ENCODE results near the gene FCN3.

Gene FCN3

DNA sequence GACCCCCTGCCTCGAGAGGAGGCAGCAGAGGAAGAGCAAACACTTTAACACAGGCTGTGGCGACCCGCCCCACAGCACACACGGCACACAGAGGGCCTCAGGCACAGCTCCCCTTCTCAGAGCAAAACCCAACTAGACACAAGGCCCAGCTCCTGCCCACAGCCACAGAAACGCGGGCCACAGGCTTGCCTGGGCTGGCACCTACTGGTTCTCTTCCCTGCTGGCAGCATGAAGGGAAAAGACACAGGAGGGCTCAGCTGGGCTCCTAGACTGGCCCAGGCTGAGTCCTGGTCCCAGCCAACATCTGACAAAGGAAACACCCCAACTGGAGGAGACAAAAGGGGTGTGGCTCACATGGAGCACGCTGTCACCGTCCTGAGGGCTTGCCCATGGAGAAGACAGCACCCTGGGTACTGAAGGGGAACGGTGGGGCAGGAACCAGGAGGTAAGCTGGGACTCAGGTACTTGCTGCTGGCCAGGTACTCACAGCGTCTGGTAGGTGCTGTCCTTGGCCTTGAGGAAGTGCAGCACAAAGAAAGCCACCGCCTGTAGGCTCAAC, 5.0 kb upstream of the FCN3 start:
- DNase-seq = no peak

DNA sequence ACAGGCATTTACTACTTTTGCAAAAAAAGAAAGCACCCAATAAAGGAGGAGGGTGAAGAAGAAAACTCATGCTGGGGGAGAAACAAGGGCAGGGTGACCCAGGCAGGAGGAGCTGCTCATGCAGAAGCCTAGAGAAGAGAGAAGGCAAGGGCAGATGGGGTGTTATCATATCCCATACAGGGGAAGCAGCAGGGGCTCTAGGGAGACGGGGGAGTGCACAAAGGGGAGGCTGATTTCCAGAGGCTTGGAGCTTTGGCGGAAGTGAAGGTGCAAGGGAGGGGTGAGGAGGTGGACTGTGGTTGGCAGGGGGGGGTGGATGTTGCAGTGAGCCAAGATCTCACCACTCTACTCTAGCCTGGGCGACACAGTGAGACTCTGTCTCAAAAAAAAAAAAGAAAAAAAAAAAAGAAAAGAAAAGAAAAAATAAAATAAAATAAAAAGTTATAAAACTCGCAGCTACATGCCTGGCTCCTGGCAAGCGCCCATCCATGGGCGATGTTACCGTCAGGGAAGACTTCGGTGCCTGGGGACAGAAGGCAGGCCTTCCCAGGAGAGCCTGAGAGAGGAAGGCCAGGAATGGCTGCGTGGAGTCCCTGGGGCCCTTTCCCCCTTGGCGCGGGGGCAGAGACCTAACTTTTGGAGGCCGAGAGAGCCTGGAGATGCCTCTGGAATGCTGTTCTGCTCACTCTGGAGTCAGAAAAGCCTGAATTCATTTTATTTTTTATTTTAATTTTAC, 3.3 kb upstream of the FCN3 start:
- no peak for DNase-seq

- no peak for DNase-seq
These were observed 1.6 kb downstream of the FCN3 start for GRCh38 chr1:27372808-27373690.

DNA sequence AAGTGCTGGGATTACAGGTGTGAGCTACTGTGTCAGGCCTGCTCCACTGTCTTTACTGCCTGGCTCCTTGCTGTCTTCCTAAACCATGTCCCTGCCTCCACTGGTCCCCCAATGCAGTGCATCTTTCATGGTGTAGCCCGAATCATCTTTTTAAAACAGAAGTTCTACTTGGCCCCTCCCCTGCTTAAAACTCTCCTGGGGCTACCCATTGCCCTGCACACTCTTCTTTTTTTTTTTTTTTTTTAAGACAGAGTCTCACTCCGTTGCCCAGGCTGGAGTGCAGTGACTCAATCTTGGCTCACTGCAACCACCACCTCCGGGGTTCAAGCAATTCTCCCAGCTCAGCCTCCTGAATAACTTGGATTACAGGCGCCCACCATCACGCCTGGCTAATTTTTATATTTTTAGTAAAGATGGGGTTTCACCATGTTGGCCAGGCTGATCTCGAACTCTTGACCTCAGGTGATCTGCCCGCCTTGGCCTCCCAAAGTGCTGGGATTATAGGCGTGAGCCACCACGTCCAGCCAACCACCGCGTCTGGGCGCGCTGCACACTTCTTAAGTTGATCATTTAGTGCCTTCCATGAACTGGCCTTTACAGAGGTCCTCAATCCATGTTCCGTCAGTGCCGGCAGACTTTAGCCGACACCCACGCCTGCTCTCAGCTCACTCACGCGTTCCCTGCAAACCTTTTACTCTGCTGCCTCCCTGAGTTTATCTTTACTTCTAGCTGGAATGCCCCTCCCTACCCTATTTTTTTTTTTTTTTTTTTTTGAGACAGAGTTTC, 2.4 kb downstream of the FCN3 start:
- DNase-seq = no peak

GRCh38 chr1:27368869-27369582, 5.6 kb downstream of the FCN3 start:
- DNase-seq = no peak

- DNase-seq = no peak
These were observed 7.4 kb downstream of the FCN3 start for GRCh38 chr1:27367160-27367650.

- no peak for DNase-seq
These were observed 8.0 kb downstream of the FCN3 start, which contains the start of gene MAP3K6 for GRCh38 chr1:27366411-27367159. MAP3K6 (minus strand) TSS chr1:27366961; CDS start chr1:27366597, 364 bp downstream.

GRCh38 chr1:27366113-27366410, 8.6 kb downstream of the FCN3 start:
- DNase-seq = no peak

- DNase-seq = peak in 1 of 2 experiments; percentile 46
These were observed 9.1 kb downstream of the FCN3 start for GRCh38 chr1:27365372-27366112.

GRCh38 chr1:27364696-27365371, 9.8 kb downstream of the FCN3 start:
- DNase-seq = no peak

DNA sequence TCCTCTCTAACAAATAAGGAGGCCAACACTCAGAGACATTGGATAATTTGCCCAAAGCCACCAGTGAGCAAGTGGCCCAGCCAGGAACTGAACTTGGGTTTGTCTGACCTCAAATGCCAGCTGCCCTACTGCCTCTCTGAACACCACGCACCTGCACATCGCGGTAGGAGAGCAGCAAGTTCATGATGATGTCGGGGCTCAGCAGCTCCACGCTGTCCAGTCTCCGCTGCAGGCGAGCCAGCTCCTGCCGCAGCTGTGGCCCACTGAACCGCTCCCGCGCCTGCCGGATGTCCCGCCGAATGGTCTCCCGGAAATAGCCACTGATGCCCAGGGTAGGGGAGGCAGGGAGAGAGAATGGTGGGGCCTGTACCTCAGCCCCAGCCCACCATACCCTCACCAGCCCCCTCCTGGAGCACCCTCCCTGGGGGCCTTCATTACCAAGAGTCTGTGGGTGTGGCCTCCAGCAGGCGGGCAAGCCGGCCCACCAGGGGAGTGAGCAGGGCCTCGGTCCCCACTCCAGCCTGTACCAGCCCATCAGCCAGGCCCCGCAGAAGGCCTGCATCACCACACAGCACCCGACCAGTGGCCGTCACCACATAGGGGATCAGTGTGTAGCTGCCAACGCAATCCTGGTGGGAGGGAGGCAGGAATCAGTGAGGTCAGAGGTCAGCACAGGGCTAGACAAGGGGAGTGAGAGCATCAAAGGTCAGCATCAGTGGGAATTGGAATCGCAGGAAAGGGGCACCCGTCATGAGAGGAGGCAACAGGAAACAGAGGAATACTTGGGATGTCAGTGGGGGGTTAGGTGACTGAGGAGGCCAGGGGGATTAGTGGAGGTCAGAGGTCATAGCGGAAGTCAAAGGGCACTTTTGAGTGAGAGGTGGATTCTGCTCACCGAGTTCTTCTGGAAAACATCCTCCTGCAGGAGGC, 10.6 kb downstream of the FCN3 start:
- DNase-seq = no peak

DNA sequence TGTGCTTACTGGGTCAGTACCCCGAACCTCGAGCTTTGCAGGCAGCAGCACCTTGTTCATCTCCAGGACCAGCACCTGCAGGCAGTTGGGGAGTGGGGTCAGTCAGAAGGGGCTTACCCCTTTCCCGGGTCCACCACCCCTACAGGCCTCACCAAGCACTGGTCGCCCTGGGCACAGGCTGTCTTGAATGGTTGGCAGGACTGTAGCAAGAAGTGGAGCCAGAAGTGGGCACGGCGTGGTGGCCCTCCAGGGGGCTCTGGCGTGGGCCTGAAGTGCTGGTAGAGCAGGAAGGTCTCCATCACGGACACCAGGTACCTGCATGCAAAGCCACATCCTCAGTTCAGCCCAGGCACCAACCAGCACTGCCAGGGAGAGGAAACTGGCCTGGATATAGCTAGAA, 13.1 kb downstream of the FCN3 start:
- no peak for DNase-seq

DNA sequence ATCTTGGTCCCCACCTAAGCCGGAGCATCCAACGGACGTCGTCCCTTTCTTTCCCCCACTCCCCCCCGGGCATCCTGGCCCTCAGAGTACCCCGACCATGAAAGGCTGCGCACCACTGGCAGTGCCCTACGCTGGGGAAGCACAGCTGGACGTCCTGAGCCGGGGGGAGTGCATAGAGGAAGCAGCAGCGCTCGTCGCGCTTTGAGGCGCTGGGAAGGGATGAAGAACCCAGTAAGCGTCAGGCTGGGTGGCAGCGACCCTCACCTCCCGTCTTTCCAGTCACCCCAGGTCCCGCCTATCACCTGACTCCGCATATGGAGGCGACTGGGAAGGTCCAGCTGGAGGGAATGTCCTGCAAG, 13.6 kb downstream of the FCN3 start:
- DNase-seq = no peak

- DNase-seq = no peak
These were observed 14.2 kb downstream of the FCN3 start for GRCh38 chr1:27360159-27361043.

- DNase-seq = no peak
These were observed 14.8 kb downstream of the FCN3 start for GRCh38 chr1:27359822-27360158.

DNA sequence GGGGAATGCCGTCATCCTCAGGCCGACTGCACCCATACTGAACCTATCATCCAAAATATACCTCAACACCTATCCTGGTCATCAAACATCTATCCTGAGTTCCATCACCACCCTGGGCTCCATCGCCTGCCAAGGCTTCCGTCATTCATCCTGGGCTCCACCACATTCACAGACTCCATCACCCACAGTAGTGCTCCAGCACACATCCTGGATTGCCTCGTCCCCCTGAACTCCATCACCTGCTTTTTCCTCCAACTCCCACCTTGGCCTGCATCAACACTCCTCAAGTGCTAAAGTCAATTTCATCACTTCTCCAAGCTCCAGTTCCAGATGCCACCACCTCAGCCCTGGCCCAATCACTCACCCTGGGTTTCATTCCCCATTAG, 15.7 kb downstream of the FCN3 start:
- DNase-seq = no peak

- DNase-seq = no peak
These were observed 16.3 kb downstream of the FCN3 start for GRCh38 chr1:27358038-27358927.

Measured in cerebellar nuclear complex (tissue), 1 donor.